ENCODE measurements around the gene PARVB. TPM values are rescaled to one million over a fixed set of nuclear protein-coding genes. Genes with fewer than 3 reads are reported as not detected.

The PARVB gene
- total RNA-seq, 4 donors from 2014 or later: 32.1 to 61.9 (median 41.9) TPM

GRCh38 chr22:44183287-44183588 is 159.1 kb downstream of the PARVB start:
- Histone ChIP-seq H3K4me1 (no peaks in the 10 kb centered on the region), H3K9me3 (no peaks in the 10 kb centered on the region), H3K4me3 (peak overlapping the region in 1 of 2 donors; percentile 39), H3K36me3 (no peaks in the 10 kb centered on the region), H3K27me3 (peaks cover 51% of the 10 kb centered on the region), H3K27ac (no peak overlapping the region)
- ATAC-seq: no peak
- no peak for TF ChIP-seq POLR2A (IDR thresholded peaks at IDR 0.05)
- TF ChIP-seq EP300 (IDR thresholded peaks at IDR 0.05): no peak
- TF ChIP-seq POLR2AphosphoS5 (IDR thresholded peaks at IDR 0.05): no peak
- TF ChIP-seq CTCF (IDR thresholded peaks at IDR 0.05): no peak
- no CpG with 5 or more reads among the region's 8 CpGs for WGBS, 2 donors (ENCODE audit: low coverage in 1 of 2)

GRCh38 chr22:44184006-44184405 is 159.9 kb downstream of the PARVB start:
- Histone ChIP-seq H3K9me3 (no peaks in the 10 kb centered on the region), H3K4me3 (no peak overlapping the region), H3K27me3 (peaks cover 58% of the 10 kb centered on the region), H3K36me3 (no peaks in the 10 kb centered on the region), H3K27ac (no peak overlapping the region), H3K4me1 (no peaks in the 10 kb centered on the region)
- TF ChIP-seq CTCF (IDR thresholded peaks at IDR 0.05) (no peak), POLR2AphosphoS5 (IDR thresholded peaks at IDR 0.05) (no peak), EP300 (IDR thresholded peaks at IDR 0.05) (no peak), POLR2A (IDR thresholded peaks at IDR 0.05) (no peak)
- WGBS, 2 donors (ENCODE audit: low coverage in 1 of 2): 79 to 83% methylated on average over 2 to 3 of the region's 4 CpGs
- ATAC-seq: no peak

- H3K27ac ChIP-seq: no peak overlapping the region
- H3K27me3 ChIP-seq: peaks cover 58% of the 10 kb centered on the region
- ATAC-seq: no peak
- TF ChIP-seq POLR2A (IDR thresholded peaks at IDR 0.05): no peak
- no peak for TF ChIP-seq CTCF (IDR thresholded peaks at IDR 0.05)
- TF ChIP-seq POLR2AphosphoS5 (IDR thresholded peaks at IDR 0.05): no peak
- no peak for TF ChIP-seq EP300 (IDR thresholded peaks at IDR 0.05)
- H3K4me3 ChIP-seq: no peak overlapping the region
- H3K4me1 ChIP-seq: no peaks in the 10 kb centered on the region
- no peaks in the 10 kb centered on the region for H3K36me3 ChIP-seq
- 100% methylated on average over 2 to 3 of the region's 16 CpGs for WGBS, 2 donors (ENCODE audit: low coverage in 1 of 2)
- no peaks in the 10 kb centered on the region for H3K9me3 ChIP-seq
Observed at GRCh38 chr22:44185237-44186120, 161.4 kb downstream of the PARVB start.

- Histone ChIP-seq H3K9me3 (no peaks in the 10 kb centered on the region), H3K27me3 (peaks cover 53% of the 10 kb centered on the region), H3K4me3 (no peak overlapping the region), H3K4me1 (no peaks in the 10 kb centered on the region), H3K36me3 (no peaks in the 10 kb centered on the region), H3K27ac (no peak overlapping the region)
- no peak for TF ChIP-seq CTCF (IDR thresholded peaks at IDR 0.05)
- WGBS, 2 donors (ENCODE audit: low coverage in 1 of 2): 80 to 88% methylated on average over 1 to 7 of the region's 8 CpGs
- ATAC-seq: no peak
Observed at GRCh38 chr22:44186121-44186510, 162.0 kb downstream of the PARVB start.

- no peak for ATAC-seq
Observed at GRCh38 chr22:44186737-44187136, 162.6 kb downstream of the PARVB start.

More at GRCh38 chr22:44186737-44187136, 162.6 kb downstream of the PARVB start:
- H3K4me3 ChIP-seq: no peak overlapping the region
- TF ChIP-seq CTCF (IDR thresholded peaks at IDR 0.05) (no peak), EP300 (IDR thresholded peaks at IDR 0.05) (no peak), POLR2A (IDR thresholded peaks at IDR 0.05) (no peak), POLR2AphosphoS5 (IDR thresholded peaks at IDR 0.05) (no peak)
- no peaks in the 10 kb centered on the region for H3K36me3 ChIP-seq
- H3K27me3 ChIP-seq: peaks cover 47% of the 10 kb centered on the region
- no peak overlapping the region for H3K27ac ChIP-seq
- no peaks in the 10 kb centered on the region for H3K9me3 ChIP-seq
- WGBS, 2 donors (ENCODE audit: low coverage in 1 of 2): no CpG with 5 or more reads among the region's 4 CpGs
- no peaks in the 10 kb centered on the region for H3K4me1 ChIP-seq
